Neural cell (in vitro differentiated cells): Measurements from ENCODE around the gene BNIP3.

ENCODE experiments used
- CTCF ChIP-seq: fragments of 450-650 bp; IDR thresholded peaks from 2 replicates; pipeline ENCODE4 v1.5.1; 2014; ENCODE audit warnings: antibody characterized with exemption, mild to moderate bottlenecking, moderate library complexity; ENCODE audit not compliant: poor library complexity, severe bottlenecking
- EP300 ChIP-seq: fragments of 450-650 bp; conservative IDR thresholded peaks from 2 replicates; pipeline ENCODE4 v1.6.1; 2014; ENCODE audit warnings: antibody characterized with exemption, mild to moderate bottlenecking, moderate library complexity; ENCODE audit not compliant: poor library complexity, severe bottlenecking
- EZH2 ChIP-seq: fragments of 200-600, 300-800 bp; shearing (Covaris generic), sonication (generic); IDR thresholded peaks from 2 replicates; pipeline ENCODE4 v1.6.1; 2014; ENCODE audit warnings: antibody characterized with exemption, low read length, borderline replicate concordance, mild to moderate bottlenecking; ENCODE audit not compliant: insufficient read depth, poor library complexity, severe bottlenecking
- POLR2AphosphoS5 ChIP-seq: IDR thresholded peaks from 2 replicates; pipeline ENCODE4 v1.6.1; 2012
- TAF1 ChIP-seq: IDR thresholded peaks from 2 replicates; pipeline ENCODE4 v1.6.1; 2012; ENCODE audit warnings: low read depth

- TF ChIP-seq CTCF (no peak), POLR2AphosphoS5 (no peak), EZH2 (no peak), EP300 (no peak), TAF1 (no peak)
Measured at GRCh38 chr10:131935260-131935659, 46.5 kb downstream of the BNIP3 start.
